BE2C (cell line): Measurements from ENCODE around the gene JPH4.

ENCODE experiments used
- DNase-seq: peaks from one replicate; pipeline ENCODE4 v3.0.0-alpha.2; 2020
- H3K27me3 ChIP-seq: fragments of 250-450 bp; sonication (Bioruptor Pico); 2 replicates; pipeline ENCODE4 v1.5.1; 2020; ENCODE audit warnings: mild to moderate bottlenecking
- H3K36me3 ChIP-seq: fragments of 250-450 bp; sonication (Bioruptor Pico); 2 replicates; pipeline ENCODE4 v1.5.1; 2020; ENCODE audit warnings: mild to moderate bottlenecking
- H3K4me1 ChIP-seq: fragments of 250-450 bp; sonication (Bioruptor Pico); 2 replicates; pipeline ENCODE4 v1.5.1; 2020
- H3K4me3 ChIP-seq: 2 replicates; pipeline ENCODE4 v1.5.1; 2011; ENCODE audit warnings: low read depth, low read length
- H3K9me3 ChIP-seq: fragments of 250-450 bp; sonication (Bioruptor Pico); 2 replicates; pipeline ENCODE4 v1.5.1; 2020
- TF ChIP-seq, protein P1 (sequence below): IDR thresholded peaks from 2 replicates; pipeline ENCODE4 v1.5.1; 2012; ENCODE audit warnings: mild to moderate bottlenecking, low read depth, low read length

Gene JPH4

DNA sequence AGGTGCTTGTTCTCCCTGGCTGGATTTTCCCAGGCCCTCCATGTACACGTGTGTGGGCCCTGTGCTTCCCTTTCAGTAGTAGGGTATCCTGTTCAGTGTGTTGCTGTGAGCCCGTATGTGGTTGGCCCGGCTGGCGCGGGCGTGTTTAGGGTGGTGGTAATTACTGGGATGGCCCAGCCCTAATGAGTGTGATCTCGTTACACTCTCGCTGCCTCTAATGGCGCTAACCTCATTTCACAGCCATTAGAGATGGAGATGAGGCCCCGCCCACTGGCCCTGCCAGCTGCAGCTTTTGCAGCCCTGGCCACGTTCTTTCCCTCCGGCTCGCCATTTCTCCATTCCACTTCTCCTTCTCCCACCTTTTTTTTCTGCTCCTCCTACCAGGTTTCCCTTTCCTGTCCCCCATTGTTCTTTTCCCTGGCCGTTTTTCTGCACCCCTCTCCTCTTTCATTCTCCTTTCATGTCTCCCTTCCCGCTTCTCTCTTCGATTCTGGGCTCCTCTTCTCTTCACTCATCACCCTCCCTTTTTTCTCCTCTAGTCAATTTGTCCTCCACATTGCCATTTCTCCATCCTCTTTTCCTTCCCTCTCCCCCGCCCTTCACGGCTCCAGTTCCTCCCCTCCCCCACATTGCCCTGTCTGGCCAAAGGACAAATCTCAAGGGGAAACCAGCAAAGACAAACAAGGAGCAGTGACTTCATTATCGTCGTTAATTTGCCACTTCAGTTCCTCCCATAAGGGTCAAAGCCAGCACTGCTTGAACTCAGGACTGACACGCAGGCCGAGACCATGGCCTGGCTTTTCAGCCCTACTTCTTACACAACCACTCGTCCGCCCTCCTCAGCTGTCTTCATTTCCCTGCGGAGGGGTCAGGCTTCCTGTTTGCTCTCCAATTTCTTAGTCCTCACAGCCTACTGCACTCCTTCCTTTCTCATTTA, 33.8 kb downstream of the JPH4 start:
- peak overlapping the region; percentile 23; the same call in 1 of the 2 replicates for H3K4me3 ChIP-seq

DNA sequence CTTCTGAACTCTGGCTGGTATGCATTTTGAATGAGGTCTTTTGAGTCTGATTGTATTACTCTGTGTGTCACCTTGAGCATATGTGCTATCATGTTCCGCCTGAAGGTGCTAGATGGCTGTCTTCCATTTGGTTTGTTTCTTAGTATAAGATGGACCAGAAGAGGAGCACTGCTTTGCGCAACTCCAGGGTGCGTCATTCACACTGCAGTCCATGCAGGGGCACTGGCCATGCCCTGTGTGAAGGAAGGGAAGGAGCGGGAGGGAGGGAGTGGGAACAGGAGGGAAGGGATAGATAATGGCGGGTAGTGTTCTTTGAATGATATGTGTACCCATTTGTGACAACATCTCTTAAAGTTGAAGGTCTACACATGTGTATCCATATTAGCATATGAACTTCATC, 35.2 kb downstream of the JPH4 start:
- no peak for DNase-seq
- no peaks in the 10 kb centered on the region for H3K27me3 ChIP-seq
- TF ChIP-seq, protein P1, sequence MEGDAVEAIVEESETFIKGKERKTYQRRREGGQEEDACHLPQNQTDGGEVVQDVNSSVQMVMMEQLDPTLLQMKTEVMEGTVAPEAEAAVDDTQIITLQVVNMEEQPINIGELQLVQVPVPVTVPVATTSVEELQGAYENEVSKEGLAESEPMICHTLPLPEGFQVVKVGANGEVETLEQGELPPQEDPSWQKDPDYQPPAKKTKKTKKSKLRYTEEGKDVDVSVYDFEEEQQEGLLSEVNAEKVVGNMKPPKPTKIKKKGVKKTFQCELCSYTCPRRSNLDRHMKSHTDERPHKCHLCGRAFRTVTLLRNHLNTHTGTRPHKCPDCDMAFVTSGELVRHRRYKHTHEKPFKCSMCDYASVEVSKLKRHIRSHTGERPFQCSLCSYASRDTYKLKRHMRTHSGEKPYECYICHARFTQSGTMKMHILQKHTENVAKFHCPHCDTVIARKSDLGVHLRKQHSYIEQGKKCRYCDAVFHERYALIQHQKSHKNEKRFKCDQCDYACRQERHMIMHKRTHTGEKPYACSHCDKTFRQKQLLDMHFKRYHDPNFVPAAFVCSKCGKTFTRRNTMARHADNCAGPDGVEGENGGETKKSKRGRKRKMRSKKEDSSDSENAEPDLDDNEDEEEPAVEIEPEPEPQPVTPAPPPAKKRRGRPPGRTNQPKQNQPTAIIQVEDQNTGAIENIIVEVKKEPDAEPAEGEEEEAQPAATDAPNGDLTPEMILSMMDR: no peak
- H3K9me3 ChIP-seq: no peaks in the 10 kb centered on the region
- peaks cover 17% of the 10 kb centered on the region for H3K4me1 ChIP-seq
- H3K4me3 ChIP-seq: no peak overlapping the region
- no peaks in the 10 kb centered on the region; the same call in 1 of the 2 replicates for H3K36me3 ChIP-seq

More for the DNA sequence above, 33.8 kb downstream of the JPH4 start:
- DNase-seq: peak; percentile 76
- H3K27me3 ChIP-seq: no peaks in the 10 kb centered on the region
- TF ChIP-seq, protein P1: no peak
- H3K36me3 ChIP-seq: no peaks in the 10 kb centered on the region; the same call in 1 of the 2 replicates
- peaks cover 11% of the 10 kb centered on the region for H3K4me1 ChIP-seq
- no peaks in the 10 kb centered on the region for H3K9me3 ChIP-seq

DNA sequence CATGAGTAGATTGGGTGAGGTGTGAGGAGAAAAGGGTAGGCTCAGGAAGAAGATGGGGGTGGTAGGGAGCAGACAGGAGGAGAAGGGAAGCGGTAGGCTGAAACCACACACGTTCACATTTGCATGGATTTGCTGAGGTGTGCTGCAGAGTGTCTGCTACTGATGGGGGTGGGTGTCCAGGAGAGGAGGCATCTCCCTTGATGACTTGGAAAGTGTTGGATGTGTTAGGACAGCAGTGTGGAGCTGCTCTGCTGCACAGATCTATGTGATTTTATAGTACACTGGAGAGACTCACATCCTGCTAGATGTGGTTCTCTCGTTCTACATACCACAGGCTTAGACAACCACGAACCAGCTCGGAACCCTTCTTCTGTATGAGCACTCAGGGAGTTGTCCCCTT, 36.3 kb downstream of the JPH4 start:
- peaks cover 17% of the 10 kb centered on the region for H3K4me1 ChIP-seq
- H3K36me3 ChIP-seq: no peaks in the 10 kb centered on the region; the same call in 1 of the 2 replicates
- no peak for DNase-seq
- no peaks in the 10 kb centered on the region for H3K9me3 ChIP-seq
- no peak overlapping the region for H3K4me3 ChIP-seq
- H3K27me3 ChIP-seq: no peaks in the 10 kb centered on the region
- TF ChIP-seq, protein P1: no peak

DNA sequence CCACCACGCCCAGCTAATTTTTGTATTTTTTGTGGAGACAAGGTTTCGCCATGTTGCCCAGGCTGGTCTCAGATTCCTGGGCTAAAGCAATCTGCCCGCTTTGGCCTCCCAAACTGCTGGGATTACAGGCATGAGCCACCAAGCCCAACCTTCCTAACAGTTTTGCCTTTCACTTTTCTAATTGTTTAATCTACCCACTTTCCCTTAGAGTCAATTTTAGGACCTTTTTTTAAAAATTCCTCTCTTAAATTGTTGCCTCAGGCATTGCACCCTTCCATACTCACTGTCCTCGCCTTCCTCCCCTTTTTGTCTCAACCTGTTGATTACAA, 38.5 kb downstream of the JPH4 start:
- H3K4me1 ChIP-seq: peaks cover 15% of the 10 kb centered on the region
- no peaks in the 10 kb centered on the region for H3K27me3 ChIP-seq
- no peak for DNase-seq
- no peaks in the 10 kb centered on the region; the same call in 1 of the 2 replicates for H3K36me3 ChIP-seq
- TF ChIP-seq, protein P1: no peak
- H3K4me3 ChIP-seq: no peak overlapping the region
- no peaks in the 10 kb centered on the region for H3K9me3 ChIP-seq

DNA sequence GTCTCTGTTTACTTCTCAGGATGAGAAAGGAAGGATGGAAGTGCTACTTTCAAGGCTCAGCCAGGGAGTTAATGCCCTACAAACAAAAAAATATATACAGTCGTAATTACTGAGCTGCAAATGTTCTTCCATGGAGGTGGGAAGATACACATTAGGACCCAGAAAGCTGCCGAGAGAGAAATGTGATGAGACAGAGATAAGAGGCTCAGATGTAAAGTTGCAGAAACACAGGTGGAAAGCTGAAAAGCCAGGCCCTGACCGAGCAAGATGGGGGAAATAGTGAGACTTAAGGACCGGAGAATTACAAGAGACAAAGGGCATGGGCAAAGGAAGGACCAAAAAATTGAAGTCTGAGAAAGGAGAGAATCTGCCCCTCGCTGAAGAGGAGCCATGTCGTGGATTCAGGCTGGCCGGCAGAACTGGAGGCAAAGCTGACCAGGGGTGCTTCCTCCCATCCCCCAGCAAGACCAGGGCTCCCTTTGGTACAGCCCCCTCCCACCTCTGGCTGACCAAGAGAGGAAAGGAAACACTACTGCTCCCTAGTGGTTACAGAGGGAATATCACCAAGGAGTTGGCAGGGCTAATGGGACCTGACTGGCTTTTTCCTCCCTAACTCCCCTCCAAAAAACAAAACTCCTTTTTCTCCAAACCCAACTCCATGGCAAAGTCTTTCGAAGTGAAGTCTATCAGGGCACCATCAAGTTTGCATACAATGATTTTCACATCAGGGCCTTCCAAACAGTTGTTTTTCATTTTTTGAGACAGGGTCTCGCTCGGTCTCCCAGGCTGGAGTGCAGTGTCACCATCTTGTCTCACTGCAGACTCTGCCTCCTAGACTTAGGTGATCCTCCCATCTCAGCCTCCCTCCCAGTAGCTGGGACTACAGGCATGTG, 39.1 kb downstream of the JPH4 start:
- DNase-seq: peak; percentile 59
- Histone ChIP-seq H3K9me3 (no peaks in the 10 kb centered on the region), H3K27me3 (no peaks in the 10 kb centered on the region), H3K4me1 (peaks cover 9% of the 10 kb centered on the region), H3K4me3 (no peak overlapping the region), H3K36me3 (no peaks in the 10 kb centered on the region; the same call in 1 of the 2 replicates)
- TF ChIP-seq, protein P1: peak; percentile 91
